Esophagus muscularis mucosa (tissue), 4 donors: ENCODE results near the gene GNA14.

Source experiments
- CTCF ChIP-seq, 3 experiments: fragments of 200-600 bp in 2 of 3; fragments of 450-650 bp in 1 of 3; sonication (generic) in 2 of 3; IDR thresholded peaks; one replicate each; pipeline ENCODE4 v1.5.1; 2017 to 2019; ENCODE audit warnings: antibody characterized with exemption in 3 of 3, mild to moderate bottlenecking in 2 of 3, moderate library complexity in 1 of 3
- EP300 ChIP-seq: sonication (generic); formaldehyde crosslinking; IDR thresholded peaks from one replicate; pipeline ENCODE4 v1.6.1; 2017; ENCODE audit warnings: antibody characterized with exemption
- POLR2A ChIP-seq: fragments of 450-650 bp; IDR thresholded peaks from one replicate; pipeline ENCODE4 v1.6.1; 2017; ENCODE audit warnings: antibody characterized with exemption, moderate library complexity, mild to moderate bottlenecking, low read depth
- POLR2AphosphoS5 ChIP-seq, 2 donors: sonication (generic); formaldehyde crosslinking; IDR thresholded peaks; one replicate each; pipeline ENCODE4 v1.6.1; 2017; ENCODE audit warnings: antibody characterized with exemption in 2 of 2

GRCh38 chr9:77455312-77455927 lies 192.7 kb downstream of the GNA14 start:
- TF ChIP-seq POLR2A, result no peak
- no peak for TF ChIP-seq POLR2AphosphoS5 (IDR thresholded peaks at IDR 0.05)
- peak; percentile 15 to 43 (median 16) for TF ChIP-seq CTCF (IDR thresholded peaks at IDR 0.05)
- no peak for TF ChIP-seq EP300
